ENCODE results near the gene SAAL1.
"Not testable (repeated sequence)": the region's sequence is repeated elsewhere in the genome, so short reads cannot be mapped to it uniquely, and the experiment has no call there.

DNA sequence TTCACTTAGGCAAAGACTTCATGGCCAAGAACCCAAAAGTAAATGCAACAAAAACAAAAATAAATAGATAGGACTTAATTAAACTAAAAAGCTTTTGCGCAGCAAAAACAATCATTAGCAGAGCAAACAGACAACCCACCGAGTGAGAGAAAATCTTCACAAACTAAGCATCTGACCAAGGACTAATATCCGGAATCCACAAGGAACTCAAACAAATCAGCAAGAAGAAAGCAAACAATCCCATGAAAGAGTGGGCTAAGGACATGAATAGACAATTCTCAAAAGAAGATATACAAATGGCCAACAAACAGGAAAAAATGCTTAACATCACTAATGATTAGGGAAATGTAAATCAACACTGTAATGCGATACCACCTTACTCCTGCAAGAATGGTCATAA lies 25.2 kb upstream of the SAAL1 start:
- TF ChIP-seq NFIC (IDR thresholded peaks at IDR 0.05); BHLHE40 (IDR thresholded peaks at IDR 0.05; ENCODE audit: low read length); RNF2 (IDR thresholded peaks at IDR 0.05); SIX5 (IDR thresholded peaks at IDR 0.05; ENCODE audit: borderline replicate concordance in 1 of 2, insufficient read depth in 1 of 2, low read depth in 1 of 2, low read length in 2 of 2); SMC3 (conservative IDR thresholded peaks at IDR 0.05; ENCODE audit: insufficient read depth, low read depth, low read length); TCF7L2 (IDR thresholded peaks at IDR 0.05; ENCODE audit: low read depth, low read length): not testable (repeated sequence)
